Measurements from ENCODE around the gene SYNE4.
A peak's percentile ranks its signal among the peaks of the same experiment; 100 is the strongest.
"Not testable (repeated sequence)": the region's sequence is repeated elsewhere in the genome, so short reads cannot be mapped to it uniquely, and the experiment has no call there.

SYNE4 gene, protein sequence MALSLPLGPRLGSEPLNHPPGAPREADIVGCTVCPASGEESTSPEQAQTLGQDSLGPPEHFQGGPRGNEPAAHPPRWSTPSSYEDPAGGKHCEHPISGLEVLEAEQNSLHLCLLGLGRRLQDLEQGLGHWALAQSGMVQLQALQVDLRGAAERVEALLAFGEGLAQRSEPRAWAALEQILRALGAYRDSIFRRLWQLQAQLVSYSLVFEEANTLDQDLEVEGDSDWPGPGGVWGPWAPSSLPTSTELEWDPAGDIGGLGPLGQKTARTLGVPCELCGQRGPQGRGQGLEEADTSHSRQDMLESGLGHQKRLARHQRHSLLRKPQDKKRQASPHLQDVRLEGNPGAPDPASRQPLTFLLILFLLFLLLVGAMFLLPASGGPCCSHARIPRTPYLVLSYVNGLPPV

DNA sequence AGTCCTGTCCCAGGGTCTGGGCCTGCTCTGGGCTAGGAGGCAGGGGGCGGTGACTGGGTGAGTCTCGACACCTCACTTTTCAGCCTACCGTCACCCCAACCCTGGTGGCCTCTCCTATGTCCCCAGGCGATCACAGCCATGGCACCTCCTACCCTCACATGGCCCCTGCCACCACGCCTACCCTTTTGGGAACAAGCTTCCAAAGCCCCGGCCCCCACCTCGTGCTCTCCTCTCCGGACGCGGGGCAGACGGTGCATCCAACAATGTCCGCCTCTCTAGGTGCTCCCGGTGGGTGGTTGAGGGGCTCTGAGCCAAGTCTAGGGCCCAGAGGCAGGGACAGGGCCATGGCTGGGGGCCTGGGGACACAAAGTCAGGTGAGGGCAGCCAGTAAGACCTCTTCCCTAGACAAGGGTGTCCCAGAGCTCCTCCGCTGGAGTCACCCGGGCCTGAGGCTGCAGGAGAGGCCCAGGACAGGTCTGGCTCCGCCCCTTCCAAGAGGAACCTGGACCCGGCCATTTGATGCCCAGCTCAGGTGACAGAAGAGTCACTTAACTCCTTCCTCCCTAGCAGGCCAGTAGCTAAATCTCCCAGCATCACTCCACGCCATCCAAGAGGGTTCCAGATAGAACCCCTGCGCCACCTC lies at the start of gene SYNE4:
TSS of gene SYNE4 (minus strand) at position 478 of the 643 bp plus-strand sequence. CDS start at position 346, 132 bp downstream.
- DNase-seq = no peak

GRCh38 chr19:36054733-36055686 lies 46.4 kb upstream of the SYNE4 start, which contains the start of gene WDR62:
WDR62 (plus strand) TSS chr19:36054897; CDS start chr19:36054972, 75 bp downstream.
- peak; percentile 98 for DNase-seq

DNA sequence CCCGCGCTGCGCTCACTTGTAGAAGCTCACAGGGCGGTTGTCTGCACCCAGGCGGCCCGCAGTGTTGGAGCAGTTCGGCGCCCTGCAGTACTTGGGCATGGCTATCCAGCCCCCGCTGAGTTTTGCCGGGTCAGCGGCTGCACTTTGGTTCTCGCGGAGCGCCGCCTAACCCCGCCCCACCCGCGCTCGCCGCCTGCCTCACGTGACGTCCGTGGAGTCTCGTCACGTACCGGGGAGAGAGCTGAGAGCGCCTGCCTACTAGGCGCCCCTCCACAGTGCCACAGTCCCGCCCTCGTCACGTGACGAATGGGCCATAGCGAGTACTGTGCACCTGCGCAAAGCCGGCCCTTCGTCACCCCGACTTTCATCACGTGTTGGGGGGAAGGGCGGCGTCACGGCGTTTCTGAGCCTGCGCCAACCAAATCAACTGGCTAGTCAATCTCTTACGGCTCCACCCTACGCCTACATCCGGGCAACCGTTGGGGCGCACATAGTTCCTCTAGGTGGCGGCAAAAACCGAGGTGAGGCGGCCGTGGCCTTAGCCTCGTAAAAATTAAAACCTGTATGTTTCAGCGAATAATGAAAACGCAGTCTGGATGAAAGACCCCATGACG lies 45.6 kb upstream of the SYNE4 start, which contains the start of gene THAP8:
TSS of gene THAP8 (minus strand) at position 167 of the 614 bp plus-strand sequence. CDS start at position 99, 68 bp downstream.
- DNase-seq = peak; percentile 99 to 100

DNA sequence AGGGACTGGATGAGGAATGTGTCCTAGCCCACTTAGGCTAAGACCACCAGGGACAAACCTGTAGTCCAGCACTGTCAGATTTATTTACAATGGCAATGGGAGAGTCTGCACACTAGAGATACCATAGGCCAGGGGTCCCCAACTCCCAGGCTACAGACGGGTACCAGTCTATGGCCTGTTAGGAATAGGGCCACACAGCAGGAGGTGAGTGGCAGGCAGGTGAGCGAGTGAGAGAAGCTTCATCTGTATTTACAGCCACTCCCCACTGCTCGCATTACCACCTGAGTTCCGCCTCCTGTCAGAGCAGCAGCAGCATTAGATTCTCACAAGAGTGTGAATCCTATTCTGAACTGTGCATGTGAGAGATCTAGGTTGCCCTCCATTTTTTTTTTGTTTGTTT lies 43.0 kb upstream of the SYNE4 start:
- no peak for DNase-seq

DNA sequence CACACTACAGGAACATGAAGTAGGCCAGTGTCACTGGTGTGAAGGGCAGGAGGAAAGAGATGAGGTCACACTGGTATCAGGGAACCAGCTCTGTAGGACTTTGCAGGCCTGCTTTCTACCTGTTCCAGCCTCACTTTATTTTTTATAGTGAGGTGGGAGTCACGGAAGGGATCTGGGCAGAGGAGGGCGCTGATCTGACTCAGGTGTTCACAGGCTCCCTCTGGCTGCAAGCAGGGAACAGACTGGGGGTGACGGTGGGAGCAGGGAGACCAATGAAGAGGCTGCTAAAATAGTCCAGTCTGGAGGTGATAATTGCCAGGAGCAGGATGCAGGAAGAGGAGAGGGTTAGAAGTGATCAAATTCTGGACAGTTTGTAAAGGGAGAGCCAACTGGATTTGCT lies 42.6 kb upstream of the SYNE4 start:
- DNase-seq = no peak

DNA sequence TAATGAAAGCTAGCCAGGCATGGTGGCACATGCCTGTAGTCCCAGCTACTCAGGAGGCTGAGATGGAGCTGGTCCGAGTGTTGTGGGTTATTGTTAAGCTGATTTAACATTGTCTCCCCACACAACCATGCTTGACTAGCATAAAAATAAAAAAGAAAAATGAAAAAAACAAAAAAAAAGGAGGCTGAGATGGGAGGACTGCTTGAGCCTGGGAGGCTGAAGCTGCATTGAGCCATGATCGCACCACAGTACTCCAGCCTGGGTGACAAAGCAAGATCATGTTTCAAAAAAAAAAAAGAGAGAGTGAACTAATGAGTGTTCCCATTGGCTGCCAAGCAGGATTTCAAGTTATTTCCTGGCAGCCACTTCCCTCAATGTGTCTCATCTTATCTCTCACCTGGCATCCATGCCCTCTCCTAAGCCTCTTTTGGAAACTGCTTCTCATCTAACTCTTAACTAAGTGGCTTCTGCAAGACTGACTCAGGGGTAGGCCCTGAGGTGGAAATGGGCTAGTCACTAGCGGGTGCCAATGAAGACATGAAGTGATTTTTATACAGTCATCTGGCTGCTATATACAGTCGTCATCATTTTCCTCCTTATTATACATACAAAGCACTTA lies 40.6 kb upstream of the SYNE4 start:
- no peak for DNase-seq

- no peak for DNase-seq
Observed at GRCh38 chr19:36047835-36048234, 39.2 kb upstream of the SYNE4 start.

- no peak for DNase-seq
Observed at GRCh38 chr19:36046443-36047050, 37.9 kb upstream of the SYNE4 start.

GRCh38 chr19:36043952-36044351 lies 35.3 kb upstream of the SYNE4 start:
- DNase-seq = no peak

DNA sequence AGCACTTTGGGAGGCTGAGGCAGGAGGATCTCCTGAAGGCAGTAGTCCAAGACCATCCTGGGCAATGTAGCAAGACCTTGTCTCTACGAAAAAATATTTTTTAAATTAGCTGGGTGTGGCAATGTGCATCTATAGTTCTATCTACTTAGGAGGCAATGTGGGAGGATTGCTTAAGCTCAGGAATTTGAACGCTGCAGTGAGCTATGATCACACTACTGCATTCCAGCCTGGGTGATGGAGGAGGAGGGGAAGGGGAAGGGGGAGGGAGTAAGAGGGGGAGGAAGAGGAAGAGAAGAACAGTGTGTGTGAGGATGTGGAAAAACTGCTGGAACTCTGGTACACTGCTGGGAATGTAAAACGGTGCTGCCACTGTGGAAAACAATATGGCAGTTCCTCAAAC lies 33.2 kb upstream of the SYNE4 start:
- DNase-seq = no peak

DNA sequence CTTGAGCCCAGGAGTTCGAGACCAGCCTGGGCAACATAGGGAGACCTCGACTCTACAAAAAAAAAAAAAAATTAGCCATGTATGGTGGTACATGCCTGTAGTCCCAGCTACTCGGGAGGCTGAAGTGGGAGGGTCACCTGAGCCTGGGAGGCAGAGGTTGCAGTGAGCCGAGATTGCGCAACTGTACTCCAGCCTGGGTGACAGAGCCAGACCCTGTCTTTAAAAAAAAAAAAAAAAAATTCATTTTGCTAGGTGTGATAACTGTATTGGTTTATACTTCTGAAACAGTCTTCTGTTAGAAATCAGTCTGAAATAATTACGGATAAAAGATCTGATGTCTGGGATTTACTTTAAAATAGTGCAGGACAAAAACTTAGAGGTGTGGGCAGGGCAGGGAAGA lies 32.5 kb upstream of the SYNE4 start:
- not testable (repeated sequence) for DNase-seq

GRCh38 chr19:36040495-36040894 lies 31.9 kb upstream of the SYNE4 start:
- no peak for DNase-seq

GRCh38 chr19:36032251-36033104 lies 23.9 kb upstream of the SYNE4 start, which contains the start of gene CLIP3:
CLIP3 (minus strand) TSS chr19:36032873; CDS start chr19:36032357, 516 bp downstream.
- peak; percentile 52 to 65 for DNase-seq

GRCh38 chr19:36031308-36031707 lies 22.7 kb upstream of the SYNE4 start:
- no peak for DNase-seq

- no peak for DNase-seq
Observed at GRCh38 chr19:36030264-36031148, 21.9 kb upstream of the SYNE4 start.

GRCh38 chr19:36028313-36029041 lies 19.9 kb upstream of the SYNE4 start:
- DNase-seq = no peak

- DNase-seq = no peak
Observed at GRCh38 chr19:36027696-36028095, 19.1 kb upstream of the SYNE4 start.

DNA sequence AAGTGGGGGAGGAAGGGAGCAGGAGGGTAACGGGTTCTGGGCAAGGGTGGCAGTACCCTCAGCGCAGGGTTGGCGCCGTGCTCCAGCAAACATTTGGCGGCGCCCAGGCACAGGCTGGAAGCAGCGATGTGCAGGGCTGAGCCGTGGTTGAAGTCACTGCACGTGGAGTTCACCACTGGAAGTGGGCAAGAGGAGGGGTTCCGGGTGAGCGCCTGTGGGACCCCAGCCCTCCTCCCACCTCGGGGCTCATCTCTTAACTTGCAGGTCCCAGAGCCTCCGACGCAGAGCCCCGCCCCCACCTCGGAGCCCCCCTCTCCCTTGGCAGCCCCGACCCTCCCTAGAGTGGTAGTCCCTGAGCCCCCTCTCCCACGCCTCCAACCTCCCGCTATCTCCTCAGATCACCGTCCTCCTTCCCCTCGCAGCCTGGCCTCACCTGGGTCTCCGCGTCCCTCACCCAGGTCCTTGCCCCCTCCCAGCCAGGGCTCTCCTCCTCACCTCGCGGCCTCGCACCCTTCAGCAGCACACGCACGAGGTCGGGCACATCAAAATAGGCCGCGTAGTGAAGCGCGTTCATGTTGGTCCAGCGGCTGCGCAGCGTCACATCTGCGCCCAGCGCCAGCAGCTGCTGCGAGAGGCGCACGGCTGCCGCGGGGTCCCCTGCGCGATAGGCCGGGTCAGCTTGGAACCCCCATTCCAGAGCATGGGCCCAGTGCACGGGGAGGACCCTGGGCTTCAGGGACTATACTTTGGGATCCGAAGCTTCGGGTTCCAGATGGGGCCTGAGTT lies 17.7 kb upstream of the SYNE4 start:
- DNase-seq = no peak

Data from activated T-cell treated with anti-CD3 and anti-CD28 coated beads, Interleukin-2, amount 50 U/mL, for 48 hours (primary cell).